DLD1 (cell line): Measurements from ENCODE around the gene DEGS2.

Source experiments
- in situ Hi-C: cut with HindIII; loops from 2 replicates; pipeline ENCODE4 v1.10.0; 2017; ENCODE audit warnings: low sequenced_read_pairs

The DEGS2 gene

GRCh38 chr14:100098171-100098570 is 61.3 kb downstream of the DEGS2 start:
- in situ Hi-C loops: no loop called here

- in situ Hi-C loops: no loop called here
Measured at GRCh38 chr14:100096656-100097055, 62.8 kb downstream of the DEGS2 start.
